Fibroblast of skin of abdomen (primary cell): ENCODE data around the gene SLC4A5.
A peak's percentile ranks its signal among the peaks of the same experiment; 100 is the strongest.
"Not testable (repeated sequence)": the region's sequence is repeated elsewhere in the genome, so short reads cannot be mapped to it uniquely, and the experiment has no call there.

Experiments used
- DNase-seq: peaks from one replicate; pipeline ENCODE4 v3.0.0-alpha.2; 2013

The SLC4A5 gene

DNA sequence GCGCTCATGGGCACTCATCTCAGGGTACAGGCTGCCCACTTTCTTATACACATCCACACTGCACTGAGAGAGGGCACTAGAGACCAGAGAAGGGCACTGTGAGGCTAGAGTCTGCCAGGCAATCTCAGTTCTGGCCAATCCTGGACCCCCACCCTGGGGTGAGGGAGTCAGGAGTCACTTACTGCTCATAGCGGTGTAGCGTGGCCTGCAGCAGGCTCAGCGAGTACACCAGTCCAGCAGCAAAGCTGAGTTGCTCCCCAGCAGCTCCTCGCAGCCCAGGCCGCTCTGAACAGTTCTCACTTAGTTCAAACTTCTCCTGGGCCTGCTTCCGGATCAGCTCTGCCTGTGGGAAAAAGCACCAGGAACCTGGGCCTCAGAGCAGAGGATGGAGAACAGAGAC lies 24.6 kb upstream of the SLC4A5 start:
- DNase-seq: no peak

DNA sequence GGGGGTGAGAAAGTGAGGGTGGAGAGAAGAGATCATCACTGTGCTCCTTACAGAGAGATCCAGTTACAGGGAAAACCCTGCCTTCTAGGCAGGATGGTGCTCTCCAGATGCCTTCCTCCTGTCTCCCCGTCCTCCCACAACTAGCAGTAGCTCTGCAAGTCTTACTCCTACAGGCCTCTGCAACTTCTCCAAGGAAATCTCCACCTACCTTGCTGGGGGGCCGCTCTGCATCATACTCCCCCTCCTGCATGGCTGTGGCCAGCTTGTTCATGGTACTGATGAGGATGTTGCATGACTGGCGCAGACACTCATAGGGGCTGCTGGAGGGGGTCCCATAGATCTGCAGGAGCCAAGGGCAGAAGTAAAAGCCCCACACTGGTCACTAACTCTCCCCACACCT lies 22.8 kb upstream of the SLC4A5 start:
- no peak for DNase-seq

DNA sequence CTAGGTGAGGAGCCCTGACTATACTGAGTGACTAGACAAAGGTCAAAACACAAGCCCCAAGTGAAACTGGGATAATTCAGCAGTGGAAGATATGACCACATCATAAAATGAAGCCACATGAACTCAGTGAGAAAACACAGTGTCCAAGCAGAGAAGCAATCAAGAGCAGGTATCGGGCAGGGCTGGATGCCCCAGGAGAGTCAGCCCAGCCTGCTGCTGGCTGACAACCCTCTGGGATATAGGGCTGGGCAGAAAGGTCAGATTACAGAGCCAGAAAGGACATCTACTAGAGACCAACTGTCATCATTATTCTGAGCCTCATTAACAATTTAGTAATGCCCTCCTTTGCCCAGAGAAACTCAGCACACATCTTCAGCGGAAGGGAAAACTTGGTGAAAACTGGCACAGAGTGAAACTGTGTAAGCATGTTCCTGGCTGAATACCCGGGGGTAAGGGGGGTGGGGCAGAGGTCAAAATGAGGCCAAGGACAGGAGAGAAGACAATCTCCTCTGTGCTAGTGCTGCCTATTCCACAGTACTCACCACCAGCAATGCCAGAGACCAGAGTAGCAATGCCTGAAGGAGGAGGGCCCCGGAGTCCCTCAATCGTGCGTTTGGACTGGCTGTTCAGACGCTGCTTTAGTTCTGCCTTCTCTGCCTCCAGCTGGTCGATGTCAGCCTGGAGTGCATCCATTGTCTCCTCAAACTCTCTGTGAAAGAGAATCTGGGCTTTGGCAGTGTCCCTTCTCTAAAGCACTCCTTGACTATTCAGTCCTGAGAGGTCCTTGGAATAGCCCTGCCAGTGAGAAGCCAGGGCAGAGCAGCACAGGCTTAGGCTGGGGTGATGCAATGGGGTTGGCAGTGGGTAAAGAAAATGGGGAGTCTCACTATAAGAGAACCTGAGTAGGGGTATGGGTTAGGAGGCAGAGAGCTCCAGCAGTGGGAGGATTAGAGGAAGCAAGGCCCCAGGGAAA lies 21.6 kb upstream of the SLC4A5 start:
- no peak for DNase-seq

DNA sequence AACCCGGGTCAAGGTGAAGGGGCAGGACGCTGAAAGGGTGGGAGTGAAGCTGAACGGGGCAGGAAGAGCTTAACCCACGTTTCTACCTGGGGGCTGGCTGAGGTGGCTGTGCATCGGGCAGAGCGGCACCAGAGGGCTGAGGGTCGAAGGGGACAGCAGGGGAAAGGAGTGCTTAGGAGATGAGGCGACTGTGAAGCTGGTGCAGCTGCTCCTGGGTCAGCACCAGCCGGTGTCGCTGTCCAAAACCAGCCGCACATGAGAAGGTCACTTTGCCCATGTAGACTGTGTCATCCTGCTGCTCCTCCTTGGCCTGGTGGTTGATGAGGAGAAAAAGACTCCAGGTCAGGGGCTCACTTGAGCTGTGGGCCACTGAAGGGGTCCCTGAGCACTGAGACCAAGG lies 18.1 kb upstream of the SLC4A5 start:
- no peak for DNase-seq

DNA sequence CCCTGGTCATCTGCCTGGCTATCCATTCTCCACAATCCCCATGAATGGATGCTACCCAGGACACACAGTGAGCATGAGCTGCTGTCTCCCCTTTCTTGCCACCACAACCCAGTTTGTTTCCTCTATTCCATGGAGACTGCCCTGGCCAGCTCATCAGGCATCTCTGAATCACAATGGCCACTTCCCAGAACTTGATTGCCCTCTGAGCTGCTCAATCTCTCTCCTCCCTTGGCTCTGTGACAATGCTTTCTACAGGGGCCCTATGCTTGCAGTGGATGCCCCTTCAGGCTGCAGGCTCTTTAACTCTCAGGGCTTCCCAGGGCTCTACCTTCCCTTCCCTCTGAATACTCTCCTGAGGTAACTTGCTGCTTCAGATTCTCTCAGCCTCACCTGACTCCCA lies 14.4 kb upstream of the SLC4A5 start:
- no peak for DNase-seq

DNA sequence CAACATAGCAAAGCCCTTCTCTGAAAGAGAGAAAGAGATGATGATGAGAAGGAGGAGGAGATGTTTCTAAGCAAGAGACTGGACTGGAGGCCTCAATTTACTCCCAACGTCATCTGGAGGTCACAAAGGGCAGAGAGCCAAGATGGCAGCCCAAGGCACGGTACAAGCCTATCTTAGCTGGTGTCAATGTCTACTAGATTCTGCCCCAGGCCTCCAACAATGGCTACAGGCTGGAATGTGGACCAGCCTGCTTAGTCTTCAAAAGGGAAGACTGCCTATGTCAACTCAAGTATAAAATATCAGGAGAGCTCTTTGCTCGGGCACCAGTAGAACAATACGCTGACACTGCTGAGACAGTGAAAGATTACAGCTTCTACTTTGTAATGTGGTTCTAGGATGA lies 6.7 kb upstream of the SLC4A5 start:
- DNase-seq: no peak

DNA sequence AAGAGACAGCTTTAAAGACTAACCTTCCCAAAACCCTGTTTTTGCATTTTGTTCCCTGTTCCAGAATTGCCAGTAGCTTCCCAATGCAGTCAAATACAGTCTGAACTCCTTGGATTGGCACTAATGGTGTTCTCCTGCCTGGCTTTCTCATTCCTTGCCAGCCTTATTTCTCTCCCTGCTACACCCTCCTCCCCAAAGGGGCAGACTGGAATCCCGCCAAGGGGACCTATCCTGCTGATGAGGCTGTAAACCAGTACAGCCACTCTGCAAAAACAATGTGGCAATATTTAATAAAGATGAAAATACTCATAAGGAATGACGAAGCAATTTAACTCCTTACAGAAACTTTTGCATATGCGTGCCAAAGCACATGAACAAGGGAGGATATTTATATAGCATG lies 4.5 kb upstream of the SLC4A5 start:
- DNase-seq: no peak

DNA sequence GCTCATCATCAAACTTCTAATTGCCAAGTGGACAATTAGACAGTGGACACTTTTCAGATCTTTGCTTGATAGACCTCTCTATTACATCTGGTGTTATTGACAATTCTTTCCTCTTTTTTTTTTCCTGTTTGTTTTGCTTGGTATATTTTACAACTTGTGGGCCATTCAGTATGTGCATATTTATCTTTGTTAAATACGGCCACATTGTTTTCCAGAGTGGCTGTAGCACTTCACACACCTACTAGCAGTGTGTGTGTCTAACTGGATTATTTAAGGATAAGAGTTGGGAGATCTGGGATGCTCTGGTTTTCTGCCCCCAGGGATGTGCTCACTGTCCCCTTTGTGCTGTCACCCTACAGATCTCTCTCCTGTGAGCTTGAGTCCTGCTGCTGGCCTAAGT lies 4.1 kb upstream of the SLC4A5 start:
- DNase-seq: no peak

DNA sequence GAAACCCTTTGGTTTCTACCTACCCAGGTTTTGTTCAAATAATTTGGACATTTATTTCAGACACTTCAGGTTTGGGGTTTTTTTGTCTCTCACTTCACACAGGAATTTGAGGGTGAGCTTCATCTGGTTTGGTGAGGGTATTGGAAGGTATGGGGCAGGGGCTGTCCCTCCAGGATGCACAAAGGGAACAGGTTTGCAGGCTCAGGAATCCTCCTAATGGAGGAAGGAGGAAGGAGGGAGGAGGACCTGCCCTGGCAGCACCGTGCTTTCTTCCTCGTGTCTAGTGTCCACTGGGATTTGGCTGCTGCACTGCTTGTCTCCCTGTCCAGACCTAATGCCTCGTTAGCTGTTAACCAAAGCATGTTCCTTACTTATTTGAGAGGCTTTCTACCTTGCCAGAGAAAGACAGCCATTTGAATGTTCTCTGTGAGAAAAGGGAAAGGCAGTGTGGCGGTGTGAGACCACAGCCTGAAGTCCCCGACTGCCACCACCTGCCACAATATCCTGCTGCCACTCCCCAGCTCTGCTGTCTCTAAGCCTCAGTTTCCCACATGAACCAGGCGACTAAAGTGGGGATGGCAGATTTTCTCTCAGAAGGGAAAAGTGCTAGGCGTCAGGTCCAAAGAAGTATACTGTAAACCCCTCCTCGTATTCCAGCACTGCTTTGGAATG lies 2.2 kb upstream of the SLC4A5 start:
- no peak for DNase-seq

DNA sequence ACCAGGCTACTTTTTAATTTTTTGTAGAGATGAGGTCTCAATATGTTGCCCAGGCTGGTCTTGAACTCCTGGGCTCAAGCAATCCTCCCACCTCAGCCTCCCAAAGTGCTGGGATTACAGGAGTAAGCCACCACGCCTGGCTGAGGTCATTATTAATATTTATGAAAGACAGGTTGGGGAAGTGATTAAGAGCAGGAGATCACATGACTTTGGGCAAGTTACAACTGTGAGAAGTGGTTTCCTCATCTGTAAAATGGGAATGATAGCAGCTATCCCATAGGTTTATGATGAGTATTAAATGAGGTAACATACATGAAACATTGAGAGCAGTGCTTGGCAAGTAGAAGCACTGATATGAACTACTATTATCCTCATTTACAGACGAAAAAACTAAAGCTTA lies 7.0 kb downstream of the SLC4A5 start:
- not testable (repeated sequence) for DNase-seq

DNA sequence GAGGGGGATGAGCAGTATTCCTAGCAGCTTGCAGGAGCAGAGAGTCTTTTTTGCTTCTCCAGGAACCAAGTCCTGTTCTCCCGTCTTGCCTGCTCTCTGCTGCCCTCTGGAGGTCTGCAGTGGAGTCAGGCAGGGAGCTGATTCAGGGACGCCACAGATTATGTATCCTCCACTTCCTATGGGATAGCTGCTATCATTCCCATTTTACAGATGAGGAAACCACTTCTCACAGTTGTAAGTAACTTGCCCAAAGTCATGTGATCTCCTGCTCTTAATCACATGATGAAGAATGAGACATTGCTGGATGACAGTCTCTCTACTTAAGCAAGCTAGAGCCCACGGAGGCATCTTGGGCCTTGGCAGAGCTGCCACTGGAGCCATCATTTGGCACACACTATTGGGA lies 8.3 kb downstream of the SLC4A5 start:
- DNase-seq: peak; percentile 65

DNA sequence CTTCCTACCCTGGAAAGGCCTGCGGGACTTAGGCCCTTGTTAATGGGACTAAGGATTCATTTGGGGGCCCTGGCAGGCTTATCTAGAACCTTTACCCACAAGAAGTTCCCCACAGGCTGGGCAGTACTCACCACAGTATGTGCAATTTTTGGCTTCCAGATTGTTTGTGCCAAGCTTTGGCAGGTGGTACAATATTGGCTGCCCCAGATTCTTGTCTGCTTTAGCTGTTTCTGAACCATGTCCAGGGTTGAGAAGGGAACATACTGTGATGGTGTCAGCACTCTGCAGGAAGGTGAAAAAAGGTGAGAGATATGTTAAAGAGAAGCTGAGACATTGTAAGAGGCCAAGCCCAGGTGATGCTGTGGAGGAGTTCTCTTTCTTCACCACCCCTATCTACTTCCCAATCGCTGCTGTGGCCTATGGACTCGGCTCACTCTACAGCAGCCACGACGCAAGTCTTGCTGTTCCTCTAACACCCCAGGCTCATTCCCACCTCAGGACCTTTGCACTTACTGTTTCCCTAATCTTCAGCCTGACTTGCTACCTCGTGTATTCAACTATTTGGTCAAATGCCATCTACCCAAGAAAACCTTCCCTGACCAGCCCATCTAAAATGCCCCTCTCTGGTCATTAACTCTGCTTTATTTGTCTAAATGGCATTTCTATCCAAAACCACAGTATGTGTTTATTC lies 9.2 kb downstream of the SLC4A5 start:
- no peak for DNase-seq

DNA sequence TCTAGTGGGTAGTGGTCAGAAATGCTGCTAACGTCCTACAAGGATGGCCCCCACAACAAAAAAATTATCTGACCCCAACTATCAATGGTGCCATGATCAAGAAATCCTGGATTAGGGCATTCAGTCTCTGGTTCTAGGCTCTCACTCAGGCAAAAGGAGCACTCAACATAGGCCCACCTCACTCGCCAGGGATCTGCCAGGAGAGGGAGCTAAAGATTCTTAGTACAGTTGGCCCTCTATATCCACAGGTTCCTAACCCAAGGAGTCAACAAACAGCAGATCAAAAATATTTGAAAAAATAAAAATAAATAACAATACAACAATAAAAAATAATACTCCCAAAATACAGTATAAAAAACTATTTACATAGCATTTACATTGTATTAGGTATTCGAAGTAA lies 10.0 kb downstream of the SLC4A5 start:
- DNase-seq: peak; percentile 10

DNA sequence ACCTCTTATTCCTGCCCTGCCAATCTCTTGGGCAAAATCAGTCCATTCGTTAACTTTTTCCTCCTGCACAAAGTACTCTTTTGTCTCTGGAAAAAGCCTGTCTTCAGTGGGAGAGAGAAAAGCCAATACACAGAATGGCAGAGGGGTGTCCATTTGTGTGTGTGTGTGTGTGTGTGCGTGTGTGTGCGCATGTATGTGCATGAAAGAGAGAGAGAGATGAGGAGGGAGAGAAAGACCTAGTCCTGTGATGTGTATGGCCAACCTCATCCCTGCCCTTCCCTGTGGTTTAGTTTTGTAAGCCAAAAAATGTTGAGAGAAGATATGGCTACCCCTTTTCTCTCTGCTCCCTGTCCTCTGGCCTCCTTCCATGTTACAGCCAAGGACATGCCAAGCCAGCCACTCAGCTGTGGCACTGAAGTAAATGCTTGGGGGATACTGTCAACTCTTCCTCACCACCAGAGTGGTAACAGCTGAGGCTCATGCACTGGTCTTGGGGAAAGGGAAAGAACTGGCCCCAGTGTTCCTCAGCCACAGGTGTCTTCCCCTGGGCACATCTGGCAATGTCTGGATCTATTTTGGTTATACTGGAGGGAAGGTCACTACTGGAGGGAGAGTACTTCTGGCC lies 10.6 kb downstream of the SLC4A5 start:
- no peak for DNase-seq

DNA sequence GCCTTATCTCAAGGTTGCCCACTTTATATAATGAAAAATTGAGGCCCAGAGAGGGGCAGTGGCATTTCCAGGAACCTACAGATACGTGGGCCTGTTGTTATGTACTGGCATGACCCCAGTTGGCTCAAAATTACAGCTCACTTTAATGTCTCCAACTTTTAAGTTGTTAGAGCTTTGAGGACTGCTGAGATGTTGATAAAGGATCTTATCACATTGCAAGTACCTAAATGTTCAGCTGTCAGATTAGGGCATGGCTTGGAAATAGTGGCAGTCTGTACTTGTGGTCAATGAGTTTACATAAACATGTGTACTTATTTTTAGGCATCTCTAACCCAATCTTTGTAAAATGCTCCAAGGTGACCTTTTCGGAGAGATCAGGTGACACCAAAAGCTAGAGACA lies 14.6 kb downstream of the SLC4A5 start:
- DNase-seq: no peak

DNA sequence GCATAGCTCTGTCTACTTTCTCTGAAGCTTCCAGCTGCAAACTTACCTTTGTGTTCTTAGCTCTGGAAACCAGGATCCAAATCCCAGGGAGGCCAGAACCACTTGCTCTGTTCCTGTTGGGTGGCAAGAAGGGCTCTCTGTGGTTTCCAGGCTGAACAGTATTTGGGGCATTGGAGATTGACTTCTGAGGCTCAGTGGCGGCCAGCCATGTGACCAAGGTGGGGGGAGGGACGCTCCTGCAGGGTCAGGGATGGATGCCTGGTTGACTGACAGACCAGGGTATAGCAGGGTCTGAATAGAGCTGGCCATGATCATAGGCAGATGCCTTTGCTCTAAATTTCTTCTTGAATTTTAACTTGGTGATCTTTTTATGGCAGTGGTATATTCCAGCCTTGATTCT lies 15.1 kb downstream of the SLC4A5 start:
- DNase-seq: no peak

DNA sequence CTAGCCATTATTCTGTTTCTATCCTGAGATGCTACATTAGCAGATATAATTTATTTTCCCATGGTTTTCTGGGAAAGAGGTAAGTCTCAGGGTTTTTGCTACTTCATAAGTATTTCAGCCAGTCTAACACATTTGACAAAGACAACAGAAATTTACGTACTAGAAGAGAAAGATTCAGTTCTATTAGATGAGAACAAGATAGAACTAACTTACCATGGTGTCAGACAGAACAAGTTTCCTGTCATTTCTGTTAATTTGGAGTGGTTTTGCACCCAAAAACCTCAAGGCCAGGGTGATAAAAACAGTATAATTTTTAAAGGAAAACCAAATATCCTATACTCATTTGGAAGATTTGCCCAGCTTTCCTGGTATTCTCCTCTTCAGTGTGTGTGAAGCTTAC lies 15.6 kb downstream of the SLC4A5 start:
- DNase-seq: no peak

DNA sequence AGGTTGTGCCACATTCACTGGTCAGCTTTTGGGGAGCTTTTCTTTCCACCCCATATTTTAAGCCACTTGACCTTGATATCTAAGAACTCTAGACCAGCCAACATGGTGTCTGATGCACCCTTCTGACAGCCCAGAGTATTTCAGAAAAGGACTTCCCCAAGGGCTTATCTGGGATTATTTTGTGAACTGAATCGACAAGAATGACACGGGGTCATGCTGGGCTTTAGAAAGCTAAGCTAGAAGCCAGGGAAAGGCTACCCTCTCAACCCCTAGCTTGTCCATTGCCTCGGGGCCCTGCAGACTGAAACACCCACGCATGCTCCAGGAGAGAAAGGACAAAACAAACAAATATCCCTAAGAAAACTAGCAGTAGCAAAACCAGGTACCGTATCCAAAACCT lies 16.0 kb downstream of the SLC4A5 start:
- no peak for DNase-seq

DNA sequence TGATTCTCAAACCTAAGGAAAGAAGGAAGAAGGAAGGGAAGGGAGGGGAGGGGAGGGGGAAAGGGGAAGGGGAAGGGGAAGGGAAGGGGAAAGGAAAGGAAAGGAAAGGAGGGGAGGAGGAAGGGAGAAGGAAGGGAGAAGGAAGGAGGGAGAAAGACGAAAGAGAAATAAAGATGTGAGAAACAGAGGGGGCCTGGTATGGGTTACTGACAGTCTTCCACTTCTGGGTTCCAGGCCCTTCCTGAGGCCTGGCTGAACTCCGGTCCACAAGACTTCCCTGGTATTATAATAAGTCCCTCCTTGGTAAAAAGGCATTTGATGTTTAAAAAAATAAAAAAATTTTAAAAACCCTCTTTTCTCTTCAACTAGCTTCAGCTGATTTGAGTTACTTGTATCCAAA lies 17.4 kb downstream of the SLC4A5 start:
- DNase-seq: no peak

DNA sequence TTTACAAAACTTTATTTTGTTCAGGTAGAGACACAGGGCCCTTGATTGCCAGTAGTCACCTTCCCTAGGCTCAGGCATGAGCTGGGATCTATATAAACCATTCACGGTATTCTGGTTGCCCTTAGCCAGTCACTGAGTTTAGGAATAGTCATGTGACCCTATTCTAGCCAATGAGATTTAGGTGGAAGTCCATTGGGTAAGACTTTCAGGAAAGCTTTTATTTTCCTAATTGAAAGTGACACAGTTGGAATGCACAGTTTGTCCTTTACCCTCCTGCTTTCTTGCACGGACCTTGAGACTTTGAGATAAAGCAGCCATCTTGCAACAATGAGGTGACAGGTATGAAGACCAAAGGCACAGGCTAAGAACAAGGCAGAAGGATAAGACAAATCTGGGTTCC lies 21.5 kb downstream of the SLC4A5 start:
- no peak for DNase-seq

DNA sequence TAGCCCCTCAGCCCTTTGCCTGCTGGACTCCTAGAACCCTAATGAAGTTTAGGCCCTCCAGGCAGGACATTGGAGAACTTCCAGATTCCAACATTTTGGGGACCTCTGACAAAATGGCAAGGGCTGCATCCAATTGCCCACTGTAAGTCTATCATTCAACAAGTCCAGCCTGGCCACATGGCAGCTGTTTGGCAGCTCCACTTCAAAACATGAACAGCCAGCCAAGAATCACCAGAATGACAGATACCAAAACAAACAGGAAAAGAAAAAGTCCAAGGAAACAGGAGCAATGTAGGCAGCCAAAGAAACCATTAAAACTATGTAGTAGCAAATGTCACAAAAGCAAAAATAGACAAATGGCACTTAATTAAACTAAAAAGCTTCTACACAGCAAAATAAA lies 25.5 kb downstream of the SLC4A5 start:
- DNase-seq: no peak

DNA sequence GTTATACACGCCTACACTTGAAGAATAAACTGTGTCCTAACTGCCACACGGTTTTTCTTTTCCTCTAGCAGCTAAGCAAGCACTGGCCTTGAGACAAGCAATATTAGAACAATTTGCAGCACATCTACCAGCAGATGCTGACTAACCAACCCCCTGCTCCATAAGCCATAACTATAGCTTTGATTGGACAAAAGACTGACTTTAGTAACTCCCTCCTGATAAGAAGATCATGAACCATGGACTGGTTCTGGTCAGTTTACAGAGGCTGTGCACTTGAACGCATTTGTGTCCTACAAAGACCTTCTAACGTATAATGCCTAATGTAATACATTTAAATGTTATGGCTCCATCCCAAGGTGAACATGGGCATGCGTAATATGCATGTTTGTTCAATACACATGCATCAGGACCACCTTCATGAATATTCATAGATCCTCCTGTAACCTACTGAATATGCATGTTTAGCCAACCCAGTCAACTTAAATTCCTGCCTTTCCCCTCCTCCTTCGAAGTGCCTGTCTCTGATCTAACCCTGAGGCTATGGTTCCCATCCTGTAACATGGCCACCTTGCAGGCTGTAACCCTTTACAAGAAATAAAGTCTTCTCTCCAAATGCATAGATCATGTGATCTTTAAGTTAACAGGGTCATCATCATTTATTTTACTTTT lies 26.5 kb downstream of the SLC4A5 start:
- no peak for DNase-seq

DNA sequence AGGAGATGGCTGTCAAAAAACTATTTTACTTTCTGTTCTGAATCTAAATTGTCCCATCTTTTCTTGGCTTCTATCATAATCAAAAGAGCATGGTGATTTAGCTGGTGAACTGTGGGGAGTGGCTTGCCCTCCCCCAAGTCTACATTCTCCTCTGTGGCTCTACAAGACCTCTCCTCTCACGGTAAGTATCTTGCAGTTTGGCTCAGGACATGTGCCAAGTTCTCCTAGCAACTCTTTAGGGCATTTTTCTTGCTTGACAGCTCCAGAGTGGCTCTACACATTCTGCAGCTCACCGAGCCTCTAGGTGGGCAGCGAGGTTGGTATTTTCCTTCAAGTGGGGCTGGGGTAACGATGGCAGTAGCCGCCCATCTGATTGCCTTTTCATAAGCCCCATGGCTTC lies 29.1 kb downstream of the SLC4A5 start:
- DNase-seq: no peak
